SKM-1 (cell line): ENCODE measurements around the gene ANKRD39.

Source experiments
- DNase-seq: peaks from one replicate; lab custom pipeline; 2025; ENCODE audit not compliant: unreplicated experiment; lab: John Stamatoyannopoulos, UW

The ANKRD39 gene

DNA sequence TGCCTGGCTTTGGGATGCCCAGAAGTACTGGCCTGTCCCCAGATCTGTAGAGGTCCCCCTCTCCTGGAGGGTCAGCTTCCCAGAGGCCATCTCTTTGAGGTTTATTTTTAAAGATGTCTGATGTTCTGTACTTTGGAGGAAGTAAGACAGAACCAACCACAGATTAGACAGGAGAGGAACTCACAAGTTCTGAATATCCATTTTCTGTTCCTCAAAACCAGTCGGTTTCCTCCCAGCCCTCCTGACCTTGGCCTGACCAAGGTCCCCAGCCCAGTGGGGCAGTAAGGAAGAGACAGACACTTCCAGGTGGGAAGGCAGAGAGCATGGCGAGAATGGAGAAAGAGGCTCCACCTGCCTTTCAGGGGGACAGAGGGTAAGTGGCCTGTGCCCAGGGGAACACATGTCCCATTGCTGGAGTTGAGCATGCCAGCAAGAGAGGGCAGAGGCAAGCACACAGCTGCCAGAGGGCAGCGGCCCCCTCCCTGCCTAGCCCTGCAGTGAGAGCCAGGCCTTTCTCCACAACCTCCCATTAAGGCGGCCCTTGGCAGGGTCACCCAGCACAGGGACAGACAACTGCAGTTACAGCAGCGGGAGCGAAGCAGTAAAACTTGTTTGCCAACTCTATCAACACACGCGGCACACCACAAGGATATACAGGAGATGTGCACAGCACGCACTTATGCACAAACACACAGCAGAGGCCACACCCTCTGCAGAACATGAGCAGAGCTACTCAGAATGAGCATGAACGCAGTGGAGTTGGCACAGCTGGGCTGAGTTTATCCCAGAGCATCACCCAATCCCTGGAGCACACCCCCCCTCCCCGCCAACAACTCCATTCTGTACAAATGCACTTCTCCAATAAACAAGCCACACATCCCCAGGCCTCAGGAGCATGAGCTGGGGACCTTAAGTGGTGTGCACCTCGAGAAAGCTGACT, 30.5 kb upstream of the ANKRD39 start:
- peak; percentile 38 for DNase-seq

- DNase-seq: no peak
Measured at GRCh38 chr2:96887493-96888012, 29.7 kb upstream of the ANKRD39 start.

DNA sequence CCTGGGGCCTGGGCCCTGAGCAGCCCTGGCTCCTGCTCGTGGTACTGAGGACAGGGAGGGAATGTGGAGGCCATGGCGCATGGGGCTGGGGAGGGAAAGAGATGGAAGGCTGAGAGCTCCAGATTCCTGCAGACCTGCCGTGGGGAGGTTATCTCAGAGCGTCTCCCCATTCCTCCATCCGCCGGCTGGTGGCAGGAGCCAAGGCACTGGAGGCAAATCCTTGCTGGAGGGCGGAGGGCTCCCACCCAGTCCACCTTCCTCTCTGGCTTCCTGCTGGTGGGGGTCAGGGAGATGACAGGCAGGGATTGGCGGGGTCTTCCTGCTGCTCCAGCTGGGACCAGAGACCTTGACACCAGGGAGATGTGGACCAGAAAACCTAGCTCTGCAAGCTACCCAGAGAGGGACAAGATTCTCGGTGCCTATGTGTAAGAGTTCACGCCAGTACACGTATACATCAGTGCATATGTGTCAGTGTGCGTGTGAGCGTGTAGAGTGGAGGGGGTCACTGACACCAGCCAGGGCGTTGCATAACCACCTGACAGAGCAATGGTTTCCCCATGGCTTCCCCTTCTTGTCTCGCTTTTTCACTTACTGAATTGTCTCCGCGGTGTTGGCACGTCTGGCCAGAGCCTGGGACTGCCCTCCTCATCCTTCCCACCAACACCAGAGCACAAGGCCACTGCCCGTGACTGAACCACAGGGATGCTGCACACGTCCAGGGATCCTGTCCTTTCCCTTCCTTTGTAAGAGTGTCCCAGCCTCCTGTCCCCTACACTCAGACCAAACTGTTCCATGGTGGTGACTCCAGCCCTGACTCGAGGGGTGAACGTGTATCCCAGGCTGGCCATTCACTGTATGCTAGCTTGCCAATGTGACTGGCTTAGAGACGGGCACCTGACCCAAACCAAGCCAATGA, 27.9 kb upstream of the ANKRD39 start:
- DNase-seq: no peak

DNA sequence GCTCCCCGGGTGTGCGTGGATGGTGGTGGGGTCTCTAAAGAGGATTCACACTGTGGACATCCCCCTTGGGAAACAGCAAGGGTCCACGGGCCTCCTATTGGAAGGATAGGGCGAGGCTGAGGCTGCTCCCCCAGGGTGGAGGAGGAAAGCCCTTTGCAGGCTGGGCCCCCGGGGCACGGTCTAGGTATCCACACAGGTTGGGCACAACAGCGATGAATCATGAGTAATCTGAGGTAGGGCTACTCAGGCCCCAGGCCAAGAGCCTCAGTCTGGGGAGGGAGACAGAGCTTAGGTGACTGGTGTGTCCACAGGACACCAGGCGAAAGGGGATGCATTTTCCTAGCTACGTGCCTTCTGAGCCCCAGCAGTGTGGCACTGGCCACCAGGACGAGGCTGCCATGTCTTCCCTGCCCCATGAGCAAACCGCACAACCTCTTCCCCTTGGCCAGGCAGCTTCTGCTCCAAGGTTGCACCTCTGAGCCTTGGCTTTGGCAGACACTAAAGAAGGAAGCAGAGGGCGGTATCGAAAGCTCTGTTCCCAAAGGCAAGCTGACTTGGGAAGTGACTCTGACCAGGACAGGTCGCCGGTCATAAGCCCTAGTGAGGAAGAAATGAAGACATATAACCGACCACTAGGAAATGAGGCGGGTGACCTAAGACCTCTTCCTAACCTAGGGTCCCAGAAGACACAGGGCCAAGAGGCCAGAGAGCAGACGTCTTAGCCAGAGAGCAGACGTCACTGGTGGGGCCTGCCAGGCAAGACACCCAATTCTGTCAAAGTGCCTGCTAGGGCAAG, 26.7 kb upstream of the ANKRD39 start:
- DNase-seq: no peak

DNA sequence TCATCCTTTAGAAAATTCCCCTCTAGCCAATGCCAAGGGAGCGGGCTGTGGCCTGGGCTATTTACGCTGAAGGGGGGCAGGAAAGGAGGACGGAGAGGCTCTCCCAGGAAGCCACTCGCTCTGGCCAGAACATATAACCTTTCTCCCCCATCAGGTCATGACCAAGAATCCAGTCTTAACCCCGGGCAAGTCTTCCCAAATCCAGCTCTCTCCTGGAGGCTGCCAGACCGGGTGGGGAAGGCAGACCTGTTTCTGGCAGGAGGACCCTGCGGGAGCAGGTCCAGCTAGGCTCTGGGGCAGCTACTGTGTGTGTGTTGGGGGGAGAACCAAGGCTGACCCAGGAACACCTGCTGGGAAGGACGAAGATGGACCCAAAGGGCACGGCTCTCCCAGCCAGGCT, 25.5 kb upstream of the ANKRD39 start:
- DNase-seq: no peak

- DNase-seq: no peak
Measured at GRCh38 chr2:96882906-96883305, 25.1 kb upstream of the ANKRD39 start.

DNA sequence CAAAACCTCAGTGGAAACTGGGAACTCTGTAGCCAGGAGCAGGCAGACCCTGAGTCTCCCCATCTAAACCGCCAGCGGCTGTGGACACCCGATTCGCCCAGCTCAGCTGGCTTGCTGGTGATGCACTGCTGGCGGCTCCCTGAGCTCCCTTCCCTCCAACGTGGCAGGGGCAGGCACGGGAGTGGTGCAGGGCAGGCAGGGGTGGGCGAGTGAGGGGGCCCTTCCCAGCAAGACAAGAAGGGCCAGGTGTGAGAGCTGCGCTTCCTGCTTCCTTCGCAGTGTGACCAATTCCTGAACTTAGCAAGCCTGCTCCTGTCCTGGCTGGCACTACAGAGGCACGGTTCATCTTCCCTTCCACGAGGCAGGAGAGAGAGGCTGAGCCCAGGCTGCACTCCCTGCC, 24.4 kb upstream of the ANKRD39 start:
- DNase-seq: no peak

- DNase-seq: no peak
Measured at GRCh38 chr2:96881349-96882195, 23.8 kb upstream of the ANKRD39 start.

GRCh38 chr2:96880891-96881273, 23.1 kb upstream of the ANKRD39 start:
- DNase-seq: no peak

DNA sequence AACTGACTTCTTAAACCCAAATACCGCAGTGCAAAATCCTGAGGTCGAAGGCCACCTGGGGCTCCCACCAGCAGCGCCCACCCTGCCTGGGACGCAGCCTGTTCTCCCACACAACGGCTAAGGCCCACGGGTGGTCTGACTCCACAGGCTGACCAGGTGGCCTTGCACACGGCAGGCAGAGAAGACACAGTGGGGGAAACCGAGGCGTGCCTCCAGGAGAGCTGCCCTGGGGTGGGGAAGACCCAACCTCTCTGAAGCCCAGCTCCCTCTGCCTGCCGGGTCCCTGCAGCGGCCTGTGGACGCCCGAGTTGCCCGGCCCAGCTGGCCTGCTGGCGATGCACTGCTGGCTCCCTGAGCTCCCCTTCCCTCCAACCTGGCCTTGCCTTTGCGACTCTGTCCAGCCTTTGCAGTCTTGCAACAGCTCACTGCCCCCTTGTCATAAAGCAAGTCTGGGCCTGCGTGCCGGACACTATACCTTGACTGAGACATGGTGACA, 21.8 kb upstream of the ANKRD39 start:
- no peak for DNase-seq

DNA sequence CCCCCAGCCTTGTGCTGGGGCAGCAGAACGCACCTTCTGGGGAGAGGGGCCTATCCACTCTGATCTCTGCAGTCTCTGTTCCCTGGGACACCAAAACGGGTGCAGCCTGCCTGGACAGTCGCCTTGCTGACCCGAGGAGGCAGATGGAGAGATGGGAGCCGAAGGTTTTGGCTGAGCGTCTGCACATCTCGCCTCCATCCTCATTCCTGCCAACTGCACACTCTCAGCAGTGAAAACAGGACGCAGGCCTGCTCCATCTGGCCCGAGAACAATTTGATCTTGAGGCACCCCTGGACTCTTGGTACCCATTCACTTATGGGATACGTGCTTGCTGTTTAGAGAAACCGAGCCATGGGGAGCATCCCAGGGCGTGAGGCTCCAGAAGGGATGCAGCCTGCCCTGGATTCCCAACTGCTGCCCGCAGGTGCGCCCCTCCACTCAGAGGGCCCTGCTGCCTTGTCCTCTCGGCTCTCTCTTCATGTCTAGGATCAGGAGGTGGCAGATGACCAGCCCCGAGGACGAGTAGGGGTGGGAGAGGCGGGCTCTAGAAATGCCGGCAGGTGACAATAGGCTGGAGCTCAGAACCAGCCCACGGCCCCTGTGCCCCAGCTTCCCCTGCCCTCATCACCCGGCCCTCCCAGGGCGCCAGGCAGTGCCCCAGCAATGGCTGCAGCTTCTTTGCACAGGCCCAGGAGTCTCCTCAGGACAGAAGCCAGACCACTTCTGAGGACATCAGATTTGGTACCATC, 21.2 kb upstream of the ANKRD39 start:
- no peak for DNase-seq

DNA sequence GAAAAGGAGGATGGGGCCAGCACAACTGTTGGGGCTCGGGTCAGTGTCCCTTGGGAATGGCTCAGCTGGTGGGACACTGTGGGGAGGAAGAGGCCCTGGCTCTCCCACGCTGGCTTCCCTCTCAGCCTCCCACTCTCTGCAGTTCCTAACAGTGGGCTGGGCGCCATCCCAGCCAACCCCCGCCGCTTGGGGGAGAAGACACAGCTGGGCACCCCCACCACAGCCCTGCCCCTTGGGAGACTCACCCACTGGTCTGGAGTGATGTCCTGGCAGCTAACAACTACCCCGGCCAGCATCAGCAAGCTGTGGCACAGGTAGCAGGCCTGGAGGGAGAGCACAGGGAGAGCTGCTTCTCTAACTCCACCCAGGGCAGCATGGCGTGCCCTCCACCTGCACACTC, 20.4 kb upstream of the ANKRD39 start:
- no peak for DNase-seq

DNA sequence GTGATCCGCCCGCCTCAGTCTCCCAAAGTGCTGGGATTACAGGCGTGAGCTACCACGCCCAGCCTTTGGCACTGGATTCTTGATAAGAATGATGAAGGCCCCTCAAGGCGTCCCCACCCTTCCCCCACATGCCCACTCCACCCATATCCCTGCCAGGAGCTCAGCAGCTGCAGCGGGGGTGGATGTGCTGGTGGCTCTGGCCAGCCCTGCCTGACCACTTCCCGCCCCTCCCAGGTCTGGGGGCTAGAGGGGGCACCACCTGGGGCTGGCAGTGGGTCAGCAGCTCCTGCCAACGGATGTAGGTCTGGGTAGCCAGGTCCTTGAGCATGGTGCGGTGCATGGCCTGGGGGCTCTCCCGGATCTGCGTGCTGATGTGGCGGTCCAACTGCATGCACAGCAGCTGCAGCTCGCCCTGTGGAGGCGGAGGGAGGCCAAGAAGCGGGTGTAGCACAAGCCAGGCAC, 19.8 kb upstream of the ANKRD39 start:
- DNase-seq: no peak

DNA sequence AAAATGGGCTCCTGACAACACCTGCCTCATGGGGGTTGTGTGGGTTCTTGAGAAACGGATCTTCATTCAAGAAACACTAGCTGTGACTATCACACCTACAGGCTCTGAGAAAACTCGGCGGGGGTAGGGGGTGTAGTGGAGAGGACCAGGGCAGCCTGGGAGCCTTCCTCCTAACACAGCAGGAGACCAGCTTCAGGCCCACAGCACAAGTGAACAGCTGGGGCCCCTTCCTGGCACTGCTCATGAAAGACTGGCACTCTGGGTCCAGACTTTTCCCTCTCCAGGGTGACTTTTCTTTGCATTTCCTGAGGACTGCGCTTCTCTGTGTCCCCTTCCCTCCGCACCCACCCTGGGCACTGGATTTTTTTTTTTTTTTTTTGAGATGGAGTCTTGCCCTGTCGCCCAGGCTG, 19.2 kb upstream of the ANKRD39 start:
- no peak for DNase-seq

DNA sequence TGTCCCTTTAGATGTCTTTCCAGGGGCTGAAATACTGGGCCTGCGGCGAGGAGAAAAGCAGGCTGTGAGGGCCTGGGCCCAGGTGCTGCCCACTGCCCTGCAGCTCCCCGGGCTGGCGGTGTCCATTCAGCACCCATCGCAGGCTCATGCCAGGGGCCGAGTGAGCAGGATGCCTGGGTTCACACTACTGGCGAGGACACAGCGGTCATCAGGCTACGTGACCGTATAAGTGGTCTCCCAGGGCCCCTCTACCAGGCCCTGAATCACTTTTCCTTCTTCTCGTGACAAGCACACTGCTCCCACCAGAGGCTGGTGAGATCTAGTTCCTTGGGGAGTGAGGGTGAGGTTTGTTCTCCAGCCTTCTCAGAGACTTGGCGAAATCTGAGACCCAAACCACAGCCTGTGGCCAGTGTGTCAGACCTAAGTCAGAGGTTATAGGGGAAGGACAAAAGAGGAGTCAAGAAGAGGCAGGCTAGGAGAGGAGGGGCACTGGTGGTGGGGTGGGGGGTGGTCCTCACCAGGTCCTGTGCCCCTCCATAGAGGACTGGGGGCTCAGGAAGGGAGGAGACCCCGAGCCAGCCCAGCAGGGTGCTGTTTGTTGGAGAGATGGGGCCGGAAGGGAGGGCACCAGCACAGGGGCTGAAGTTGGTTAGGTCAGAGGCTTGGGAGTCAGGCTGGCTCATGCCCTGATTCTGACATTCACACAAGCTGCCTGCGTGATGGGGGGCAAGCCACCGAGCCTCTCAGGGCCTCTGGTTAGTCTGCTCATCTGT, 18.6 kb upstream of the ANKRD39 start:
- peak; percentile 38 for DNase-seq

DNA sequence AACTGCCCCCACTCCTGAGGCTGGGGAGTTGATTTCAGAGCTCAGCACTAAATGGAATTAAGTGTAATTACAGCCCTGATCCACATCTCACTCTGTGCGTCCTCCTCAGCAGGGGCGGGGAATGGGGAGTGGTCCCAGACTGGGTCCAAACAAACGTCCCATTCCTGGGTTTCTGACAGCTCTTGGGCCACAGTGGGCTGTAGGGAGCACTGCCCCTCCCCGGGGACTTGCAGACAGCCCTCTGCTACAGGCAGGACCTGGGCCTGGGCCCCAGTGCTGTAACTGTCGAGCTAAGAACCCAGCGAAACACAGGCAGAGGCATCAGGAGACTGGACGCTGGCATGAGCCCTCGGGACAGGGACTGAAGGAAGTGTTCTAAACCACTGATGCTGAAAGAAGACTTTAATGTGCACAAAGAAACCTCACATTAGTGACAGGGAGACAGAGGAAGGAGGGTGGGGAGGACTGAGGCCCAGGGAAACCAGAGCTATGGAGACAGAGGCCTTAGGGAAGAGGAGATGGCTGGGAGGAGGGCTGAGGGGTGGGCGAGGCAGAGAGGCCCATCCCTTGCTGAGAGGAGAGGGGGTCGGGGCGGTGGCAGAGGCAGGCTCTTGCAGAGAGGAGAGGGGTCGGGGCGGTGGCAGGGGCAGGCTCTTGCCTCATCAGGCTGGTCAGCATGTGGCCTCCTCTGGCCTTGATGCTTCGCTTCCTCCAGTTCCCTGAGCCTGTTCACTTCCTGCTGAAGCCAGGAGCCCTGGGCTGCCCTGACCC, 17.9 kb upstream of the ANKRD39 start:
- no peak for DNase-seq

GRCh38 chr2:96874198-96874831, 16.5 kb upstream of the ANKRD39 start:
- no peak for DNase-seq
